GM19328 (cell line): ENCODE results near the gene EDA.

Source experiments
- ATAC-seq: cut with Tn5 transposase; IDR thresholded peaks from one replicate; pipeline ENCODE4 v1.9.1; 2021; ENCODE audit warnings: mild to moderate bottlenecking, moderate library complexity; ENCODE audit not compliant: unreplicated experiment

The EDA gene

GRCh38 chrX:70022616-70023015, 406.7 kb downstream of the EDA start:
- ATAC-seq = no peak

DNA sequence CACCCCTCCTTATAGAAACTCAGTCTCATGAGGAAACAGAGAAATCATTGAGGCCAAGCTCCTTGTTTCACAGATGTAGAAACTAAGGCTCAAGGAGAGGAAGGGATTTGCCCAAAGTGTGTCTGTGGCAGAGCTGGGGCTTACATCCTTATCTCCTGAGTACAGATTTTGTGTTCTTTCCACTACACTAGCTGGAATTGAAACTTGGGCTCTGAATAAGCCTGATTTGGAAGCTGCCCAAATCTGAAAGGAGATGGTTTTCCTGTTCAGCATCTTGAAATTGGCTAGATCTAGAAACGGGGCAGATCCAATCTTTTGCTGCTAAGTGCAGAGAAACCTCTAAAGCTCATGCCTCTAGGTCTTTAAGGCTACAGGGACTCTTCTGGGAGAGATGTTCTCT, 409.6 kb downstream of the EDA start:
- no peak for ATAC-seq

- ATAC-seq = no peak
These were observed 410.4 kb downstream of the EDA start for GRCh38 chrX:70026112-70026850.

- ATAC-seq = no peak
These were observed 410.9 kb downstream of the EDA start for GRCh38 chrX:70026851-70027200.

DNA sequence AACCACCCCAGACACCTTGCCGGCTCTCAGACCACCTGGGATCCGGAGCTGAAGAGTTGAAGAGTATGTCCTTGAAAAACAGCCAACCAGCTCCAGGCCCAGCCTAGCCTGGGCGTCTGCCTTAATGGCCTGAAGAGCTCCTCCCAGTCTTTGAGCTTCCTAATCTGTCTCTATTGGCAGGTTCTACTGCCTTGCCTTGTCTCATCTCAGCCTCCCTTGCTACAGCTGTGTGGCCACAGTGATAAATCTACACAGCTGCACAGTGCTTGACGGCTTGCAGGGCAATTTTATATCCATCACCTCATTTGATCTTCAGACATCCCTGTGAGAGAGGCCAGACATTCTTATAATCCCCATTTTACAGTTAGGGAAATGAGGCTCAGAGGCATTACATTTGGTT, 413.9 kb downstream of the EDA start:
- ATAC-seq = no peak

DNA sequence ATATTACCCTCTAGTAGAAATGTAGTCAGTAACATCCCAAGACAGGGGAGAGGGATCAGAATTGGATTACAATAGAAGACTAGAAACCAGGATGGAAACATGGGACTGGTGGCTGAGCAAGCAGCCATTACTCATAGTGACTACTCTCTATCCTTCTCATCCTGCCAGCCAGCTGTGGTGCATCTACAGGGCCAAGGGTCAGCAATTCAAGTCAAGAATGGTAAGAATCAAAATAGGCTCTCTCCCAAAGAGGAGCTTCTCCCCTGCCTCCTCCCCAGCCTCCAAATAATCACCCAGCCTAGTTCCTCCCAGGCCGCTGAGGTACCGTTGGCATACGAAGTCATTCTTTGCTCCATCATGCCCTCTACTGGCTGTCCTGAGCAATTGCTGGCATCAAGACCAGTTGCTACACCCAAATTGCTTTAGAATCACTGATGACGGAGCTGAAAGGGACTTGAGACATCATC, 414.4 kb downstream of the EDA start:
- peak; percentile 62 for ATAC-seq

GRCh38 chrX:70032792-70033191, 416.9 kb downstream of the EDA start:
- ATAC-seq = no peak

GRCh38 chrX:70033348-70034051, 417.6 kb downstream of the EDA start:
- no peak for ATAC-seq

- ATAC-seq = no peak
These were observed 418.7 kb downstream of the EDA start for GRCh38 chrX:70034646-70035045.

GRCh38 chrX:70038515-70038914, 422.6 kb downstream of the EDA start:
- no peak for ATAC-seq

DNA sequence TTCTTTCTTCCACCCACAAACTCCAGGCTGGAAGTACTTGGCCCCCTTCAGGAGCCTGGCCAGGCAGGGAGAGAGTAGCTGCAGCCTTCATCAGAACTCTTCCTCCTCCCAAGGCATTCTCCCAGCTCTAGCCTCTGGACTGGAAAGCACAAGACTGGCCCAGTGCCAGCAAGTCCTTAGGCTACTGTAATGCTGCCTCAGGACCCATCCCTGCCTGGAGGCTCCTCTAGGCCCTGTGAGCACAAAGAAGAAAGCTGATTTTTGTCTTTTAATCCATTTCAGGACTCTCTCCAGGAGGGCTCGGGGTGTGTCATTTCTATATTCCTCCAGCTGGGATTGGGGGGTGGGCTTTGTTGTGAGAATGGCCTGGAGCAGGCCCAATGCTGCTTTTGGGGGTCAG, 423.0 kb downstream of the EDA start:
- no peak for ATAC-seq

- no peak for ATAC-seq
These were observed 423.8 kb downstream of the EDA start for GRCh38 chrX:70039758-70040157.

- no peak for ATAC-seq
These were observed 426.1 kb downstream of the EDA start for GRCh38 chrX:70041993-70042392.

DNA sequence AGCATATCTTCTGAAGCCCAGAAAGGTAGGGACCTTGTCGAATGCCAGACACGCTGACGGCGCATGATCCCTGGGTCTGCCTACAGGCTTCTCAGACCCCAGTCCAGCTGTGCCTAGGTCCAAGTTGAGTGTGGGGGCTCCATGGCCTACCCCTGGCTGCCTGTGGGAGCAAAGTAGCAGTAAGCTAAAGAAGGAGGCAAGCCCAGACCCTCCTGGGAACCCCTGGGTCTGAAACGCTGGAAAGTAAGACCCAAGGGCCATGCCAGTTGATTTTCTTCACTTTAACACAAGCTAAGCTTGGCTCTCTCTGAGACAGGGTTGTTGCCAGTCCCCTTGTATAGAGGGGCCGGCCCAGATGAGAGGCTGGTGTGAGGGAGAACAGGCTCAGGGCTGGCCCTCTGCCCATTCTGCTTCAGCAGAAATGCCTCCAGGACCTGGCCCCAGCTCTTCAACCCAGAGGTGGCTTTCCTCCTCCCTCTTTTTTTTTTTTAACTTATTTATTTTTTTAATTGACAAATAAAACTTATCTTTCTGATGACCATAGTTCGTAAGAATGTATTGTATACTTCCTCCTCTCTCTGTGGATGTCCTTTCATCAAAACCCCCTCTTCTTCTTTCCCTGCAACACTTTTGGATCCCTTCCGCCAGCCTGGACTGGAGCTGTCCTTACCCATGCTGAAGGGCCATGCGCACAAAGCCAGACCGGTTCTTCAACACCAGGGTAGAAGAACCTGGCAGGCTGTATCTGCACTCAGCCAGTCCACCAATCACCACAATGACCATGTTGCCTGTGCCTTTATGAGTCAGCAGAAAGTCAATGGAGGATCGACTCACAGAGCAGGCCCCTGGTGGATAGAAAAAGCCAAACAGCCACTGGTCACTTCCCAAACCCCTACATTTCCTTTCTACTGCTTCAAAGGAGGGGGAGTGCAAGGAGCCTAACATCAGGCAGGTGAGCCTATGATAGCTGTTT, 426.8 kb downstream of the EDA start:
- ATAC-seq = no peak

DNA sequence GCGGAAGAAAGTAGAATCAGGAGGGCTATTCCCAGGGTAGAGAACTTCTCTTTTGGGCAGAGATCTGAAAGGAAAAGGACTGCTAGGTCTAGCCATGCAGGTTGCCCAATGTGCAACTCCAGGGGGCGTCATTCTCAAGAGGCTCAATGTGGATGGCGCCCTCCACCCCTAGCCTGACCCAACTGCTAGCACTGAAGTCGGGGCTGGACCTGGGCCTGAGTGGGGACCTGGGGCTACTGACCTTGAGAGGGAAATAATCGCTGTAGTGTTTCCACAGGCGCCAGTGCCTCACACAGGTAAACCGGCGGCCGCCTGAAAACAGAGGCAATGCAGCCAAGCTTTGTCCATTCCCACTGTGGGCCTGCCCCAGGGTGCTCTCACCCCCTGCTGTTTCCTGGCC, 427.8 kb downstream of the EDA start:
- no peak for ATAC-seq

DNA sequence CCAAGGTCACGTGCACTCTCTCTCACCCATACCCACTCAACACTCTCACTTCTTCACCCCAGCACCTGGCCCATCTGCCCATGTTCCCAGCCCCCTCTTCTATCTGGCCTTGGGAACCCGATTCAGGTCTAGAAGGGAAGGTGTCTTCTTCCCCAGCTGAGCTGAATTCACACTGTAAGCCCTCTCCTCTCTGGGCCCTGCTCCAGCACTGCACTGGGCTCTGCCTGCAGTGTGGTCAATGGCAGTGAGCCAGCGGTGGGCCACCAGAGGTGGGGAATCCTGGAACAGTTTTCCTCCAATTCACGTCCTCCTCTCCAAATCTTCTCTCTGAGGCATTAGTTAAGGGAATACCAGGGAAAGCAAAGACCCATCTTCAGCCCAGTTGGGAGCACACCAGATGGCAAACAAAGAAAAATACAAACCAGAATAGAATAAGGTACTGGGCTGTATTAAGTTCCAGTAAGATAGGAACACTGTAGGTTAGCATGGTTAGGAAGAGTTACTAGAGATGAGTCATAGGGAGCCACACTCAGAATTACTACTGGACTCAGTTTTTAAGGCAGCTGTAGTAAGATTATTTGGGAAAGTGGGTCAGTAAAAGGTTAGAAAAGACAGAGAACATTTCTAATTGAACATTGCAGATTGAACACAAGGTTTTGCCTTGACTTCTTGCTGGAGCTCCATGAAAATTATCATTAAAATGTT, 428.8 kb downstream of the EDA start:
- no peak for ATAC-seq

GRCh38 chrX:70046978-70047377, 431.1 kb downstream of the EDA start:
- ATAC-seq = no peak

- ATAC-seq = no peak
These were observed 433.5 kb downstream of the EDA start for GRCh38 chrX:70049406-70049805.

DNA sequence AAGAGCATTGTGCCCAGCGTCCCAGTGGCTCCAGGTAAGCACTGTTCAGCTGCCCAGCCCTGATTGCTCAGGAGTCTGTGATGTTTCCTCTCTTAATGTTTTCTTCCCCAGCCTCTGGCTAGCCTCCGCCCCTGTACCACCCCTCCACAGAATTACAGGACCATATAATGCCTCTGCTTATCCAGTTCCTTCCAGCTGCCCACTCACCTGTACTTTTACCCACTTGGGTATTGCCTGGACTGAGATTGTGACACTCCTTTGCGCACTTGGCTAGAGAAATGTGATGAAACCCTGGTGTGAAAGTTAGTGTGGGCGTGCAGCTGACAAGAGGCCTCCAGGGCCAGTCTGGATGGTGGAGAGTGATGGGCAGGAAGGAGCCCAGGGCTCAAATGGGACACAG, 434.0 kb downstream of the EDA start, which contains the start of gene AWAT2:
TSS of gene AWAT2 (minus strand) at position 14 of the 400 bp plus-strand sequence. CDS start at position 8, 6 bp downstream.
- no peak for ATAC-seq

DNA sequence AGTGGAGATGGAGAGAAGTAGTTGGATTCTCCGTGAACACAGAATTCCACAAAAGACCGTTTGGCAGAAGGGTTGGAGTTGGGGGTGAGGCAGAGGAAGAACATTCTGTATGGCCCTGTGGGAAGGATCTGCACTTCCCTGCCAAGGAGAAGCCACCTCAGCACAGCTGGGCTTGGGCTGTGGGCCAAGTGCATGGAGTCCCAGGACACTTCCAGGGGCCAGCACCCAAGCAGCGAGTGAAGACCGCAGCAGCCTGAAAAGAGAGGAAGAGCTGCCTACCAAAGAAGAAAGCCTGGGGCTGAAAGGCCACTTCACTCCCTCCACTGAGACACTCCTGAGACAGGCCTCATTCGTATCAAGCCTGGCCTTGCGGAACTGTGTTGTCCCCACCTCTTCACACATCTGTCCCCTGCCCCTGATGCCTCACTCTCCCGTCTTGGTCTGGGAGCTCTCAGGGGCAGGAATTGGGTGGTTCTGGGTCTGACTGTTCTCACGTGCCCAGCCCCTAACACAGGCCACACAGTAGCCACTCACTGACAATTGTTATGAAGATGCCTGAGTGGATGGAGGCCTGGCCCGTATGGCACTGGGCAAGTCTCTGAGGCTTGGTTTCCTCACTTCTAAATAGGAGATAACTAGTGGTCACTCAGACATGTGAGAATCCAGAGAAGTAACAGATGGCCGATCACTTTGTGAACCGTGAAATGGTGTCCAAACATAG, 437.1 kb downstream of the EDA start:
- ATAC-seq = no peak
